Measurements from ENCODE around the gene HDAC2. TPM values are rescaled to one million over a fixed set of nuclear protein-coding genes. Genes with fewer than 3 reads are reported as not detected.
"Not testable (repeated sequence)": the region's sequence is repeated elsewhere in the genome, so short reads cannot be mapped to it uniquely, and the experiment has no call there.

Gene HDAC2
- total and polyA plus RNA-seq, 12 donors, result 35.5 to 125 (median 54.3) TPM

GRCh38 chr6:113920663-113921267 is 50.2 kb downstream of the HDAC2 start:
- H3K9me3 ChIP-seq (replicated peaks in 1 of 3), result no peaks in the 10 kb centered on the region
- no peaks in the 10 kb centered on the region for H3K4me1 ChIP-seq (replicated peaks in 1 of 2)
- TF ChIP-seq POLR2A (IDR thresholded peaks at IDR 0.05), result no peak
- no peak for TF ChIP-seq CTCF (IDR thresholded peaks at IDR 0.05)
- H3K4me3 ChIP-seq, result no peak overlapping the region
- peak overlapping the region in 1 of 5 donors; percentile 13 for H3K27ac ChIP-seq
- no peaks in the 10 kb centered on the region for H3K36me3 ChIP-seq (replicated peaks in 1 of 2)
- intact Hi-C loops (cut with DNase I), result no loop called here
- WGBS, 4 donors, result 34 to 44% (median 39%) methylated on average over 3 of the region's 3 CpGs
- H3K27me3 ChIP-seq, result no peaks in the 10 kb centered on the region
- peak in 2 of 7 donors; percentile 8 to 22 for DNase-seq

GRCh38 chr6:113910285-113910684 is 60.7 kb downstream of the HDAC2 start:
- 65 to 82% (median 78%) methylated on average over 1 of the region's 1 CpG for WGBS, 4 donors
- H3K27me3 ChIP-seq; H3K36me3 ChIP-seq (replicated peaks in 1 of 2); H3K27ac ChIP-seq; H3K4me3 ChIP-seq; DNase-seq; intact Hi-C loops (cut with DNase I); H3K9me3 ChIP-seq (replicated peaks in 1 of 3); H3K4me1 ChIP-seq (replicated peaks in 1 of 2): not testable (repeated sequence)

- TF ChIP-seq POLR2A (IDR thresholded peaks at IDR 0.05), result no peak
- peak; percentile 54 to 85 (median 64) for TF ChIP-seq CTCF (IDR thresholded peaks at IDR 0.05)
- Histone ChIP-seq H3K4me1 (replicated peaks in 1 of 2) (no peaks in the 10 kb centered on the region), H3K36me3 (replicated peaks in 1 of 2) (no peaks in the 10 kb centered on the region), H3K27ac (no peak overlapping the region), H3K4me3 (no peak overlapping the region), H3K9me3 (replicated peaks in 1 of 3) (no peaks in the 10 kb centered on the region), H3K27me3 (no peaks in the 10 kb centered on the region)
- WGBS, 4 donors, result 16 to 17% (median 17%) methylated on average over 6 of the region's 6 CpGs
- DNase-seq, result no peak
- intact Hi-C loops (cut with DNase I), result loop anchor here in 1 of 2 donors (5.0 kb wide), 1 partner anchor 1127 kb away; no protein-coding TSS in a partner anchor
Observed at GRCh38 chr6:113909224-113909856, 61.6 kb downstream of the HDAC2 start.

GRCh38 chr6:113908801-113909200 is 62.1 kb downstream of the HDAC2 start:
- Histone ChIP-seq H3K4me3 (no peak overlapping the region), H3K4me1 (replicated peaks in 1 of 2) (no peaks in the 10 kb centered on the region), H3K36me3 (replicated peaks in 1 of 2) (no peaks in the 10 kb centered on the region), H3K9me3 (replicated peaks in 1 of 3) (no peaks in the 10 kb centered on the region), H3K27ac (no peak overlapping the region), H3K27me3 (no peaks in the 10 kb centered on the region)
- TF ChIP-seq POLR2A (IDR thresholded peaks at IDR 0.05), result no peak
- TF ChIP-seq CTCF (IDR thresholded peaks at IDR 0.05), result no peak
- 41 to 57% (median 52%) methylated on average over 3 of the region's 3 CpGs for whole genome bisulfite sequencing, 4 donors
- DNase-seq, result no peak
- intact Hi-C loops (cut with DNase I), result loop anchor here in 1 of 2 donors (5.0 kb wide), 1 partner anchor 1126 kb away; no protein-coding TSS in a partner anchor

Data from adrenal gland (tissue), 12 donors.